ENCODE results near the gene SUPT20HL2.
"Not testable (repeated sequence)": the region's sequence is repeated elsewhere in the genome, so short reads cannot be mapped to it uniquely, and the experiment has no call there.

The SUPT20HL2 gene

DNA sequence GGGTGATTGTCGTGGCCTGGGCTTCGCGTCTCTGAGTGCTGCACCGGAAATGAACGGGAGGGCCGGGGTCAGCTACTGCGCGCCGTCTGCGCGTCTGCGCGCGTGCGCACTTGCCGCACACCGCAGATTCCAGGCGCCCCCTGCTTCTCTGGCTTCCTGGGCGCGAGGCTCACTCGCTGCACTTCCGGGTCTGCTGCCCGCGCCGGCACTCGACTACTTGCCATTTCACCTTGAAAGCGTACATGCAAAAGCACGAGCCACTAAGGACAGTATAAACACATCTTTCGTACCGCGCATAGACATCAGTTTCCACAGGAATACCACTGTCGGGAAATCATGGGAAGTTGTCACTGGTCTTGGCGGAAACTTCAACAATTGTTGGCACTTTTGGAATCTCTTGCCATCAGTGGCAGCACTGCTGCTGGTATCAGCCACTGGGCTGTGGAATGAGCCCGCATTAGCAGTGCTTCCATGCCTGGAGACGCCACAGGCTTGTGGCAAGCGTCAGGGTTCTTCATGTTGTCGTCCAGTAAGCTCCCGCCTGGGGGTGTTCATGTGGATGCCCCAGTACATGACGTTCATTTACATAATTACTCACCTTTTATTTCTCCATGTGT lies at the start of gene SUPT20HL2:
Gene SUPT20HL2 (minus strand): TSS at position 51 of the 617 bp plus-strand sequence. CDS start 754 bp downstream, outside the sequence.
- in situ Hi-C loops (cut with HindIII; ENCODE audit: low pct_ligation_motif_present, low pct_unique_long_range_greater_than_20kb, low sequenced_read_pairs) = no loop called here

DNA sequence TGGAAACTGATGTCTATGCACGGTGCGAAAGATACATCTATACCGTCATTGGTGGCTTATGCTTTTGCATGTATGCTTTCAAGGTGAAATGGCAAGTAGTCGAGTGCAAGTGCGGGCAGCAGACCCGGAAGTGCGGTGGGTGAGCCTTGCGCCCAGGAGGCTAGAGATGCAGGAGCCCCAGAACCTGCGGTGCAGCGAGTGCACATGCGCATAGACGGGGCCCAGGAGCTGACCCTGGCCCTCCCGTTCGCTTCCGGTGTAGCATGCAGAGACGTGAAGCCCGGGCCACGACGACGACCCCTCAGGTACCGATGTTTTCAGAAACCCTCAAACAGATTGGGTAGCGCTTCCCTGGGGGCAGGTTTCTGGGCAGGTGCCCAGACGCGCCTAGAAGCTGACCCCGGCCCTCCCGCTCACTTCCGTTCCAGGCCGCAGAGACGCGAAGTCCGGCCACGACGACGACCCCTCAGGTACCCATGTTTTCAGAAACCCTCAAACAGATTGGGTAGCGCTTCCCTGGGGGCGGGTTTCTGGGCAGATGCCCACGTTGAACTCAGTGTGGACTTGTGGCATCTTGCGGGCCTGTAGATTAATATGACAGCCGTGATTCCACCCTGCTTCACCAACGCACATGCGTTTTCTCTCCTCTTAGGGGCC lies 48.3 kb upstream of the SUPT20HL2 start:
- DNase-seq; in situ Hi-C loops (cut with HindIII; ENCODE audit: low pct_ligation_motif_present, low pct_unique_long_range_greater_than_20kb, low sequenced_read_pairs): not testable (repeated sequence)

More for the DNA sequence above, at the start of gene SUPT20HL2:
- DNase-seq = no peak

DNA sequence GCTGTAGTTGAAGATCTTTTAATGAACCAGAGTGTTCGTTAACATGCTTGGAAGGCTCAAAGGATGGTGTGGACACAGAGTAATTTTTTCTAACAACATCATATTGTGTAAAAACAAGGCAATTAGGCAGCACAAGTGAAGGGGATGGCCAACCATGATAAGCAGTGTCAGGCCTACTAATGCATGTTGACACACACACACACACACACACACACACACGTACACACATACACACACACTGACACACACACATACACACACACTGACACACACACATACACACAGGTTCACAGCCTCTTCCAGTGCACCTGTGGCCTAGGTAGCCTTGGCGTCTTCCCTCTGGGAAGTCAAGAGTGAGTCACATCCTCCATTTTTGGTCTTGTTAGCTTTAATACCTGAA lies 46.4 kb upstream of the SUPT20HL2 start, which contains the start of gene SUPT20HL1:
Gene SUPT20HL1 (plus strand): TSS at position 368 of the 400 bp plus-strand sequence. CDS start 2,122 bp downstream, outside the sequence.
- in situ Hi-C loops (cut with HindIII; ENCODE audit: low pct_ligation_motif_present, low pct_unique_long_range_greater_than_20kb, low sequenced_read_pairs) = no loop called here

DNA sequence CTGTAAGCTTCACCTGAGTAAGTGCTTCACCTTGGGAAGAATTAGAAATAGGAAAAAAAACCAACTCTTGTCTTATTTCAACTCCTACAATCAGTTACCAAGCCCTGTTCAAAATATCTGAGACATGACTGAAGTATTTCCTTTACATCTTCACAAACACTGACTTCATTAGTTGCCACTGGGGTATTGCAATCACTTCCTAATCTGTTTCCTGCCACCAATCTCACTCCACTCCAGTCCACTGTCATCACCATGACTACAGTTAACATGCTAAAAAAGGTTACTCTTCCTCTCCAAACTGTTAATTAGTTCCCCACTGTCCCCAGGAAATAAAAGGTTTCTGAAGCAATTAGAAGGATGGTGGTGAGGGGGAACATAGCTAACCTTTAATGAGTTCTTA lies 43.2 kb upstream of the SUPT20HL2 start:
- in situ Hi-C loops (cut with HindIII; ENCODE audit: low pct_ligation_motif_present, low pct_unique_long_range_greater_than_20kb, low sequenced_read_pairs) = no loop called here
- no peak for DNase-seq

More for the DNA sequence above, 46.4 kb upstream of the SUPT20HL2 start, which contains the start of gene SUPT20HL1:
- no peak for DNase-seq

DNA sequence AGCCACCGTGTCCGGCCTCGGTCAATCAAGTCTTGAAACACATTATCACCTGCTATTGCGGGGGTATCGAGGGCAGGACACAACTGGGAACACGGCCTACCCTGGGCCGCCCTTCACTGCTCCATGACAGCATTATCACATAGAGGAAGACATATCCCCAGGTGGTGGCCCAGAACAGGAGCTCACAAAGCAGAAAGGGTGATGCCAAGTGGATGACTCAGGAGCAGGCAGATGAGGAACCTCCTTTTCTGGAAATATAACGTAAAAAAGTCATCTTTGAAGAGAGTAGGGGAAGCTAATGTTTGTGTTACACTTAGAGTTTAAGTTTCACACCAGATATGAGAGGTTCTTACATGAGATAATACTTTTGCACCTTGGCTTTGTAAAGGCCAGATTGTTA lies 41.2 kb upstream of the SUPT20HL2 start:
- DNase-seq = no peak
- in situ Hi-C loops (cut with HindIII; ENCODE audit: low pct_ligation_motif_present, low pct_unique_long_range_greater_than_20kb, low sequenced_read_pairs) = no loop called here

DNA sequence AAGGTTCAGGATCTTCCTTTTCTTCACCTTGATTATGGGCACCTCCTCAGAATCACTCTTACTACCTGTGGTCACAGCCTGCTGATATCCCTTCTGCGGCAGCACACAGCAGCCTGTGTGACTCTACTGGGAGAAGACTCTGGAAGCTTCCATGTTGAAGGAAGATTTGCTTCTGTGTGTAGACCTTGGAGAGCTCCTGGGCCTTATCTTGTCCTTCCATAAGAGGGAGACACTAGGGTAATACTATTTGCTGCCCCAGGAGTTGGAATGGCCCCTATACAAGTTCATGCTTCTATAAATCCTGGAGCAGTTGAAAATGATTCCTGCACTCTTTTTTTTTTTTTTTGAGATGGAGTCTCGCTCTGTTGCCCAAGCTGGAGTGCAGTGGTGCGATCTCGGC lies 36.3 kb upstream of the SUPT20HL2 start:
- no peak for DNase-seq
- in situ Hi-C loops (cut with HindIII; ENCODE audit: low pct_ligation_motif_present, low pct_unique_long_range_greater_than_20kb, low sequenced_read_pairs) = no loop called here

DNA sequence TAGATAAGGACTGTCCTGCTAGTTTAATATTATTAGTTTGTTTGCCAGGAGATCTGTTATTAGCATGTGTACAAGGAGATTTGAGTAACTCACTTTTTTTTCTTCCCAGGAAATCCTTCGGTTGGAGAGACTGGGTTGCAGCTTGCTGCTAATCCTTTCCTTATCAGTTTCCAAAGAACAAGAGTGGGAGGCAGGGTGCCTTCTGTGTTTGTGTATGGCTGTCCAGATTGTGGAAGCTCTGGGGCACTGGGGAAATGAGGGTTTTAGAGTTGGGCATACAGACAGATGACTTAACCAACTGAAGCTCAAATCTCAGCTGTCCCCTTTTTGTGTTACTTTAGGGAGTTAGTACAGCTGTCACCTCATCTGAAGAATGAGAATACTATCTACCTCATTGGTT lies 34.0 kb upstream of the SUPT20HL2 start:
- no peak for DNase-seq
- in situ Hi-C loops (cut with HindIII; ENCODE audit: low pct_ligation_motif_present, low pct_unique_long_range_greater_than_20kb, low sequenced_read_pairs) = no loop called here

DNA sequence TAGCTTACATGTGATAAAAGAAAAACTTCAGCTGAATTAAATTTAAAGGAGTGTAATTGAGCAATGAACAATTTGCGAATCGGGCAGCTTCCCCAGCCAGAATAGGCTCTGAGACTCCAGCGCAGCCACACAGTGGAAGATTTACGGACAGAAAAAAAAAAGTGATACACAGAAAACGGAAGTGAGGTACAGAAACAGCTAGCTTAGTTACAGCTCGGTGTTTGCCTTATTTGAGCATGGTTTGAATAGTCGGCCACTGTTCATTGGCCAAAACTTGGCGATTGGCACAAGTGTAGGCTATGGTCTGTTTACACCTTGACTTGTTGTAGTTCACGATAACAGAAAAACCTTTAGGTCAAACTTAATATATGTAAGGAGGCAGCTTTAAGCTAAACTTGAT lies 29.9 kb upstream of the SUPT20HL2 start:
- DNase-seq = no peak

DNA sequence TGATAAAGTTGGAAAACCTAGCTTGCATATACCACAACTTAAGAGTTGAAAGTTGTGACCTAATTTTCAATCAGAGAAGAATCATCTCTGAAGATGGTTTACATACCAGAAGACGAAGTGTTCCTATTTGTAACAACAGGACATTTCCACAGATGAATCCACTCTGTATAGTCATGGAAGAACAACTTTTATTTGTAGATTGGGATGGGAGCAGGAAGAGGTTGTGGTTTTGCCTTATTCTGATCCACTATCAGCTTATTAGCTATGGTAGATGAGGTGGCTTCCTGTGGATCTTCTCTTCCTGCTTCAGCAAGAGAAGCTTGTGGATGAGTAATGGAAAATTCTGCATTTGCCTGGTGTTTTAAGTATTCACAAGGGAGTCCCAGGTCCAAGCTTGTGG lies 27.9 kb upstream of the SUPT20HL2 start:
- in situ Hi-C loops (cut with HindIII; ENCODE audit: low pct_ligation_motif_present, low pct_unique_long_range_greater_than_20kb, low sequenced_read_pairs) = no loop called here
- no peak for DNase-seq

More for the DNA sequence above, 29.9 kb upstream of the SUPT20HL2 start:
- in situ Hi-C loops (cut with HindIII; ENCODE audit: low pct_ligation_motif_present, low pct_unique_long_range_greater_than_20kb, low sequenced_read_pairs) = no loop called here

DNA sequence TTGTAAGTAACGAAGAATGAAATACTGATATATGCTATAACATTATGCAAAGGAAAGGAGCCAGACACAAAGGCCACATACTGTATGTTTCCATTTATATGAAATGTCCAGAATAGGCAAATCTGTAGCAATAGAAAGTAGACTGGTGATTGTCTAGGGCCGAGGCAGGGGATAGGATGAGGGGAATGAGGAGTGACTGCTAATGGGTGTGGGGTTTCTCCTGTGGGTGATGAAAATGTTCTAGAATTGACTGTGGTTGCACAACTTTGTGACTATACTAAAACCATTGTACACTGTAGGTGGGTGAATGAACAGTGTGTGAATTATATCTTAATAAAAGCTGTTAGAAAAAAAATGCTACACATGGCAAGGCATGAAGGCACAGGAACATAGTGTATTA lies 26.6 kb upstream of the SUPT20HL2 start:
- in situ Hi-C loops (cut with HindIII; ENCODE audit: low pct_ligation_motif_present, low pct_unique_long_range_greater_than_20kb, low sequenced_read_pairs) = no loop called here
- DNase-seq = no peak

DNA sequence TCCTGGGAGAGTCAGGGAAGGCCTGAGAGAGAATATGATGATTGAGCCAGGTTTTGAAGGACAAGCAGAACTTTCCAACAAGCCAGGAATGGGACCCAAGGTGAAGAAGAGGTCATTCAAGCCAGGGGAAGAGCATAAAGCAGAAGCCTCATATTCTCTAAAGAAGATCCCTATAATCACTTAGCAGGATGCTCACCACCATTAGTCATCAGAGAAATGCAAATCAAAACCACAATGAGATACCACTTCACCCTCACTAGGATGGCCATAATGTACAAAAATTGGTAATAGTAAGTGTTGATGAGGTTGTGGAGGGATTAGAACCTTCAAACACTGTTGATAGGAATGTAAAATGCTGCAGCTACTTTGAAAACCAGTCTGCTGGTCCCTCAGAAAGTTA lies 26.0 kb upstream of the SUPT20HL2 start:
- in situ Hi-C loops (cut with HindIII; ENCODE audit: low pct_ligation_motif_present, low pct_unique_long_range_greater_than_20kb, low sequenced_read_pairs) = no loop called here
- DNase-seq = no peak

DNA sequence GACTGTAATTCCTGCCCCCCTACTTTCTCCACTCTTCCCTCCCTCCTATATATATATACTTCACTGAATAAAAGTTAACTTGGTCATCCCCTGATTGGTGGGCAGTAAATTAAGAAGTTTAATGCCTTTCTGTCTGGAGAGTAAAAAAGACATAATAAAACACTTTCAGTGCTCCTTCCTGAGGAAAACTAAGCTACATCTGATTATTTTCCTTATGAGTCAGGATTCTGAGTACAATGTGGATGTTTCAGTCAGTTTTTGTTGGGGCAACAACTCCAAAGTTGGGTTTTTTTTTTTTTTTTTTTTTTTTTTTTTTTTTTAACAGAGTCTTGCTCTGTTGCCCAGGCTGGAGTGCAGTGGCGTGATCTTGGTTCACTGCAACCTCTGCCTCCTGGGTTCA lies 22.0 kb upstream of the SUPT20HL2 start:
- DNase-seq = no peak
- in situ Hi-C loops (cut with HindIII; ENCODE audit: low pct_ligation_motif_present, low pct_unique_long_range_greater_than_20kb, low sequenced_read_pairs) = no loop called here

DNA sequence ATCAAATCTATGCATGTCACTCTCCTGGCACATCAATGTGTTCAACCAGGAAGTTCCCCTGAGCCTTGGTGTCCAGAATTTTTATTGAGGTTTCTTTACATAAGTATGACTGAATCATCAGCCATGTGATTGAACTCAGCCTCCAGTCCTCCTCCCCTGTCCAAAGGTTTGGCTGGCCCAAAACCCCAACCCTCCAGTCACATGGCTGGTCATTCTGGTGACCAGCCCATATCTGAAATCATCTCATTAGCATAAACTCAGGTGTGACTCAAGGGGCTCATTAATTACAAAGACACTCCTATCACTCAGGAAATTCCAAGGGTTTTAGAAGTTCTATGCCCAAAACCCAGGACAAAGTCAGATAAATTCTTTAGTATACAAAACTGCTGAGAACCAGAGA lies 20.6 kb upstream of the SUPT20HL2 start:
- DNase-seq = no peak
- in situ Hi-C loops (cut with HindIII; ENCODE audit: low pct_ligation_motif_present, low pct_unique_long_range_greater_than_20kb, low sequenced_read_pairs) = no loop called here

DNA sequence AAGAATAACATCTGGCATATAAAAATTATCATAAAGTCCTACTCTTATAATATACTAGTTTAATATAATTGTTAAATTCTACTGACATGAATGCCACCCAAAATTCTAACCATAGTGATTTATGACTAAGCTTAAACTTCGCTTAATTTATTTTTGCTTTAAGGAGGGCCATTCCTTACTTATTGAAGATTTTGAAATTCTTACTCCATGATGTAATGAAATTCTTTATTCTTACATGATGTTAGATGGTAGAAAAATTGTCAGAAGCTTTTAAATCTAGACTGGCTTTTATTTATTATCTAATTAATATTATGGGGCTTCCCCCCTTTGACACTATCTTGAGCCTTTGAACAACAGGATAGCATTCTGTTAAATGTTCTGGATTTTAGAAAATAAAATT lies 19.5 kb upstream of the SUPT20HL2 start:
- in situ Hi-C loops (cut with HindIII; ENCODE audit: low pct_ligation_motif_present, low pct_unique_long_range_greater_than_20kb, low sequenced_read_pairs) = no loop called here
- DNase-seq = no peak

DNA sequence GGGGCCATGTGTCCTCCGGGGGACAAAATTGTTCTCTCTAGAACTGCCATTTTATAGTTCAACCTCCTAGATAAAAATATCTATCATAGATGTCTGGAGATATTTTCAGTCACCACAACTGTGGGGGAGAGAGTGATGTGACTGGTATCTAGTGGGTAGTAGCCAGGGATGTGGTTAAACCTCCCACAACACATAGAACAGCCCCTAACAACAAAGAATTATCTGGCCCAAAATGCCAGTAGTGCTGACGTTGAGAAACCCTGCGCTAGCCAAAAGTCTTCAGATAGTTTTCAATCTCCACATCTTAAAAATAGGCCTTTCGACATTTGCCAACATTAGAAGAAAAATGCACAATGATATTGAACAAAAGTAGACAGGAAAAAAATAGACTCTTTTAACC lies 19.0 kb upstream of the SUPT20HL2 start:
- DNase-seq = no peak
- in situ Hi-C loops (cut with HindIII; ENCODE audit: low pct_ligation_motif_present, low pct_unique_long_range_greater_than_20kb, low sequenced_read_pairs) = no loop called here

DNA sequence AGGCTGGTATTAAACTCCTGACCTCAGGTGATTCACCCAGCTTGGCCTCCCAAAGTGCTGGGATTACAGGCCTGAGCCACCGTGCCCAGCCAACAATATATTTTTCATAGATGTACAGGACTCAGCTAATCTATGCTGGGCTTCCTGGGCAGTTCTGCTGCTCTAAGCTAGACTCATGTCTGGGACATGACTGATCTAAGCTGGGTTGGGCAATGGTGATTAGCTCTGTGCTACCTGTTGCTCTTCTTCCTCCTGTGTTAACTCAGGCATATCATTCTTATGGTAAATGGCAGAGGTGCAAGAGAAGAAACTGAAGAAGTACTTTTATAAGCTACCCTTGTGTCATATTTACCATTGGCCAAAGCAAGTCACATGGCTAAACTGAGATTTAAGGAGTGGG lies 11.4 kb upstream of the SUPT20HL2 start:
- in situ Hi-C loops (cut with HindIII; ENCODE audit: low pct_ligation_motif_present, low pct_unique_long_range_greater_than_20kb, low sequenced_read_pairs) = no loop called here
- no peak for DNase-seq

DNA sequence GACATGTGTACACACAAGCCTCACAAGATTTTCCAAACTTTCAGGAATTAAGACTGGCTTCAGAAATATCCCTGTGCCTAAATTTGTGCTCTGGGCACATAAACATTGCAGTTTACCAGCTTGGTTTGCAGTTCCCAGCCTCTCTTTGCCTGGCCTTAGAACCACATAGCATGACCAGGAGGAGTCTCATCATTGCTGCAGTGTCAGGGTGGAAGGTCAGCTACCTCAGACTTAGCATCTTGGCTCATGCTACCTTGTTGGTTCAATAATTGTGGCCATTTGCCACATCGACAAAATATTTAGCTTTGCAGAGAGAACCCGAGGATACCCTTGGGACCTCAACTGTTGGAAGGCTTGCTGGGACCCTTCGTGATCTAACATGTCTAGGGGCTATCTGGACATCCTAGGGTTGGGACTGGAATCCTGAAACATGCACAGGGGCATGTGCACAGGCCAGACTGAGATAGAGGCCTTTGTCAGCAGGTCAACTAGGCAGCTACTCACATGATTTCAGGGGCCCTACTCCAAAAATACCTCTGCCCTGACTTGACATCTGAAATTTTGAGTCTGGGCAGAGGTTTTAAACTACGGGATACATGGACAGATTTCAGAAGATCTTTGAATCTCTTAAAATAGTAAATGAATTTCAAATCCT lies 8.0 kb upstream of the SUPT20HL2 start:
- no peak for DNase-seq
- in situ Hi-C loops (cut with HindIII; ENCODE audit: low pct_ligation_motif_present, low pct_unique_long_range_greater_than_20kb, low sequenced_read_pairs) = no loop called here

DNA sequence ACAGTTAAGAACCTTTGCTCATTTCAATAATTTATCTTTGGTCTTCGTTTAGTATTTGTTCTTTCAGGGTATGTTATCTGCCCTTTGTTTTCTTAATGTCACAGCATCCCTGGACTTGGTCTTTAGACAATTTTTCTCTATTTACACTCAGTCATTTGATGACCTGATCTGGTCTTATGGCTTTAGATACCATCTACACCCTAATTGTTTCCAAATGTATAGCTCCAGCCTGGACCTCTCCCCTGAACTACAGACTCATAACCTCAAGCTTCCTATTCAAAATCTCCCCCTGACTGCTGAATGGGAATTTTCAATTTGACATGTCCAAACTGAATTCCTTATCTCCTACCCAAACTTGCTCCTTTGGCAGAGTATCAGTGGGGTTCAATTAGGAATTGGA lies 3.7 kb upstream of the SUPT20HL2 start:
- DNase-seq = no peak
- in situ Hi-C loops (cut with HindIII; ENCODE audit: low pct_ligation_motif_present, low pct_unique_long_range_greater_than_20kb, low sequenced_read_pairs) = no loop called here

DNA sequence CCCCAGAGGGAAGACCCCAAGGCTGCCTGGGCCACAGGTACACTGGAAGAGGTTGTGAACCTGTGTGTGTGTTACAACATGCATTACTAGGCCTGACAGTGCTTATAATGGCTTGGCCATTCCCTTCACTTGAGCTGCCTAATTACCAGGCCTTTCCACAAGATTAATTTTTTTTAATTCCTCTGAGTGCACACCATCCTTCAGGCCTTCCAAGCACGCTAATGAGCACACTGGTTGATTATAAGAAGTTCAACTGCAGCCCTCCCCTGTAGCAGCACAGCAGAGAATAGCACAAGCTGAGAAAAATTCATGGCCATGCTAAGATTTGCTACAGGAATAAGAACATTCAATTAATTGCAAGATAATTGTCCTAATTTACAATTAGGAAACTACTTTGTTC lies 2.2 kb upstream of the SUPT20HL2 start:
- no peak for DNase-seq
- in situ Hi-C loops (cut with HindIII; ENCODE audit: low pct_ligation_motif_present, low pct_unique_long_range_greater_than_20kb, low sequenced_read_pairs) = no loop called here

DNA sequence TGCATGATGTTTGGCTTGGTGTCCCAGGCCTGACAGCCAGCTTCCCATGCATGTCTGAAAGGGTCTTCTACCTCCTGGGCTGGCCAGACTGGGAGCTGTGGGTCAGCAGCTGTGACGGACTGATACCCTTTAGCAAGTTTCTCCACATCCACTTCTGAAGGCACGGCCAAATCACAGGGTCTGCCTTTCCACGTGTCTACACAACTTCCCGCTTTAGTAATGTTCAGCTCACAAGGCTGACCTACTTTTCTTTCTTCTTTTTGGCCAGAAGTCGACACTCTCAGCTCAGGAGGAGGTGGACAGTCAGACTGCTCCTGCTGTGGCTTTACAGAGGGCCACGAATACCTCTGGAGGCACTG lies 1.6 kb downstream of the SUPT20HL2 start:
- DNase-seq; in situ Hi-C loops (cut with HindIII; ENCODE audit: low pct_ligation_motif_present, low pct_unique_long_range_greater_than_20kb, low sequenced_read_pairs): not testable (repeated sequence)

Data from ACHN (cell line).